ENCODE results near the gene ARL5B. TPM values are rescaled to one million over a fixed set of nuclear protein-coding genes. Genes with fewer than 3 reads are reported as not detected.

ARL5B gene
- total and polyA plus RNA-seq, 9 of the 15 experiments (the other 6 are each of a cell fraction or from before 2014, with no cell fraction given), result 4.1 to 22.2 (median 15.1) TPM

- TF ChIP-seq AFF1 (IDR thresholded peaks at IDR 0.05; ENCODE audit: low read depth in 1 of 2, partially characterized antibody in 2 of 2), result no peak
- TF ChIP-seq ZNF140 (CRISPR knock-in tag; IDR thresholded peaks at IDR 0.05), result no peak
- no peak for TF ChIP-seq CBX8 (IDR thresholded peaks at IDR 0.05; ENCODE audit: borderline replicate concordance, extremely low read depth, low read depth, low read length, poor library complexity, severe bottlenecking)
These were observed 6.8 kb downstream of the ARL5B start (continued) for GRCh38 chr10:18665815-18666558.

DNA sequence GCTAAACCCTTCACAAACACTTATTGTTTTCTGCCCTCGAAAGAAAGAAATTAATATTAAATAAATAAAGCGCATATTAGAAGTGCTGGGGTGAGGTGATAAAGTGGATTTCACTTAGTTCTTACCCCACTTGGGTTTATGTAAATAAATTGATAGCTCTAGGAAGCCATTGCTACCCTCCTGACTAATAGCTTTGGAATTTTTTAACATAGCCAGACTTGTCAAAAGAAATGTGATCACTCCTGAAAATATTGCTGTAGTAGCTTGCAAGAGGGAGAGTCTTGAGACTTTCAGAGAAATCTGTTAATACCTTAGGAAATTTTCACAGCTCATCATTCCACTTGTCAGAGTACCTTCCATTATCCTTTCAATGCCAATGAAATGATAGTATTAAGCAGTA is 7.6 kb downstream of the ARL5B start:
- intact Hi-C loops (cut with micrococcal nuclease) (no loop called here), in situ Hi-C loops (cut with MboI) (no loop called here)
- CTCF ChIA-PET (ENCODE audit: low intra/inter-chr PET ratio), result no interaction called here
- no peak for ATAC-seq
- Histone ChIP-seq H3K36me3 (ENCODE audit: control insufficient read depth, insufficient read depth, low read length) (peaks cover 50% of the 10 kb centered on the region; the same call in 2 of the 3 replicates), H3K4me3 (no peak overlapping the region), H3K9ac (ENCODE audit: insufficient read depth in 1 of 2, low read depth in 2 of 2, low read length in 2 of 2) (no peak overlapping the region), H3K79me2 (ENCODE audit: control insufficient read depth, insufficient read depth, low read length) (peaks cover 63% of the 10 kb centered on the region), H2AFZ (ENCODE audit: low read depth, low read length) (no peak overlapping the region), H3K4me2 (ENCODE audit: insufficient read depth, low read length) (no peak overlapping the region), H3K27me3 (ENCODE audit: control insufficient read depth in 2 of 2, insufficient read depth in 2 of 2, low read length in 2 of 2) (no peaks in the 10 kb centered on the region), H4K20me1 (replicated peaks; ENCODE audit: control insufficient read depth, insufficient read depth, low read length) (0 out of 2 replicates have a peak, but pooled peaks cover 2% of the 10 kb centered on the region), H3K9me3 (replicated peaks; ENCODE audit: control insufficient read depth, insufficient read depth, low read depth, low read length) (no peaks in the 10 kb centered on the region), H3K27ac (ENCODE audit: extremely low read depth, low read depth, low read length) (no peak overlapping the region), H3K4me1 (replicated peaks in 1 of 2; ENCODE audit: control insufficient read depth in 2 of 2, insufficient read depth in 2 of 2, low read length in 2 of 2) (peaks cover 0 to 9% of the 10 kb centered on the region in 2 experiments; a peak in 3 of 5 replicates), H3K9me1 (ENCODE audit: control insufficient read depth, insufficient read depth, low read length) (no peaks in the 10 kb centered on the region)
- no peak for DNase-seq (ENCODE audit: extremely low read depth in 1 of 4, low spot score in 3 of 4)
- BruUV-seq (replicated peaks), result no TSS peak
- no peak for FAIRE-seq
- TF ChIP-seq TRIM24 (IDR thresholded peaks at IDR 0.05) (no peak), MTA1 (IDR thresholded peaks at IDR 0.05; ENCODE audit: borderline replicate concordance) (no peak)
- WGBS (ENCODE audit: insufficient coverage, low coverage, missing lambda C conversion rate), result 95% methylated on average over 2 of the region's 2 CpGs
- POLR2A ChIA-PET, result interaction anchor here (1.0 to 1.3 kb wide), 2 partner anchors 9 to 12 kb away, joined by 4 read pairs; no protein-coding TSS in a partner anchor
